Activated CD4-positive, alpha-beta T cell treated with anti-CD3 and anti-CD28 coated beads, Interleukin-2, amount 50 U/mL, for 16 hours (primary cell): ENCODE results near the gene ZNF772.

Experiments
- DNase-seq: peaks from one replicate; pipeline ENCODE4 v3.0.0-alpha.2; 2020

ZNF772 gene

DNA sequence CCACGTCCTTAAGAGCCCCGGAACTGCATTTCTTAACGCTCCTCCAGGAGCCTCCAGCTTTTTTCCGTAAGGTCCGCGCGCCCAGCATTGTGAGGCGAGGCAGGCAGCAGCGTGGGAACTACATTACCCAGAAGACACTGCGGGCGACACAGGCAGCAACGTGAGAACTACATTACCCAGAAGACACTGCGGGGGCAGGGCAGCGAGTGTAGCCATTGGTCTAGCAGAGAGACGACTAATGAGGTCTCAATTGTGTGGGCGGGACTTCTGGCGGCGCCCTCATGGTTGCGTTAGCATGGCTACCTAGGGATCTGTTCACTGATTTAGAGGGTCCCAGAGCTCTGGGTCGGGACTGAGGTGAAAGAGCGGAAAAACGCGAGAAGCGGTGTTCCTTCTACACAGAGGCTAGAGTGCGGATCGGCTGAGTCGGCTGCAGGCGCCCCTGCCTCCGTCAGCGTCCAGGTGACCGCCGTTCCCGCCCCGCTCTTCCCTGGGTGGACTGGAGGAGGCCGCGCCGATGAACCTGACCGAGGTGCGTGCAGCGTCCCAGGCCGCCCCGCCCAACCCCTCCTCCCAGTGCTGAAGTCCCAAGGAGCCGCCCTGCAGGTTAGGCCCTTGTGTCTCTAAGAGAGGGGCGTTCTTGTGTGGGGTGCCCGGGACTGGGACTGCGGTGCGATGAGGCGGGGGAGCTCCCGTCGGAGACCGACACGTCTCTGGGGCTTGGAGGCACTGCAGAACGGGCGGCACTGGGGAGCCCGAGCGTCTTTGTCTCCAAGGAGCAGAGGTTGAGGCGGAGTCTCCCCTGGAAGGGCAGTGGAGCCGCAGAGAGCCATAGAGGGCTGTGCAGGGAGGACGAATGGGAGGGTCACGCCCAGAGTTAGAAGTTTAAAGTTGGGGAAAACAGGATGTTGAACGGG, 42.0 kb downstream of the ZNF772 start, which contains the start of gene ZNF749:
ZNF749 (plus strand) TSS at position 264 of the 917 bp plus-strand sequence; CDS start at position 518, 254 bp downstream.
- peak; percentile 99 for DNase-seq

DNA sequence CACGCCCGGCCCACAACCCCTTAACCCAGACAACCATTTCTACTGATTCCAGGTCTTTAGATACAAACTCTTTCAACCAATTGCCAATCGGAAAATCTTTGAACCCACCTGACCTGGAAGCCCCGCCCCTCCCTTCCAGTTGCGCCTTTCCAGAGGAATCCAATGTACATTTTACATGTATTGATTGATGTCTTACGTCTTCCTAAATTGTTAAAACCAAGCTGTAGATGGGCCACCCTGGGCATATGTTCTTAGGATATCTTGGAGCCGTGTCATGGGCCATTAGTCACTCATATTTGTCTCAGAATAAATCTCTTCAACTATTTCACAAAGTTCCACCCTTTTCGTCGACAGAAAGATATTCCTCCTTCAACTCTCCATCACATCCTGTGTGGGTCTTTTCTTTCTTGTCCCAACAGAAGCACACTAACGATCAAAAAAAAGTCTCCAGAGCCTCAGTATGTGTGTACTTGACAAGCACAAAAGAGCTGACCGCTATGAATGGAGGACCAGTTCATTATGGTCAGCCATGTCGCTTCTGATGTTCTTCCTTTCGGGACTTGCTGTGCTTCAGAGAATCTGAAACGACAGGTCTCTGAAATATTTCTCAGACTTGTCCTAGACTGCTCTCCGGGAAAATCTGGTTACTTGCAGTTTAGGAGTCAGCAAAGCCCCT, 42.8 kb downstream of the ZNF772 start:
- no peak for DNase-seq

DNA sequence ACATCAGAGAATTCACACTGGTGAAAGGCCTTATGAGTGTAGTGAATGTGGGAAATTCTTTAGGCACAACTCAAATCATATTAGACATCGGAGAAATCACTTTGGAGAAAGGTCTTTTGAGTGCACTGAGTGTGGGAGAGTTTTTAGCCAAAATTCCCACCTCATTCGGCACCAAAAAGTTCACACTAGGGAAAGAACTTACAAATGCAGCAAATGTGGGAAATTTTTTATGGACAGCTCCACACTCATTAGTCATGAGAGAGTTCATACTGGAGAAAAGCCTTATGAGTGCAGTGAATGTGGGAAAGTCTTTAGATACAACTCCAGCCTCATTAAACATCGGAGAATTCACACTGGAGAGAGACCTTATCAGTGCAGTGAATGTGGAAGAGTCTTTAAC, 56.3 kb downstream of the ZNF772 start:
- DNase-seq: no peak

DNA sequence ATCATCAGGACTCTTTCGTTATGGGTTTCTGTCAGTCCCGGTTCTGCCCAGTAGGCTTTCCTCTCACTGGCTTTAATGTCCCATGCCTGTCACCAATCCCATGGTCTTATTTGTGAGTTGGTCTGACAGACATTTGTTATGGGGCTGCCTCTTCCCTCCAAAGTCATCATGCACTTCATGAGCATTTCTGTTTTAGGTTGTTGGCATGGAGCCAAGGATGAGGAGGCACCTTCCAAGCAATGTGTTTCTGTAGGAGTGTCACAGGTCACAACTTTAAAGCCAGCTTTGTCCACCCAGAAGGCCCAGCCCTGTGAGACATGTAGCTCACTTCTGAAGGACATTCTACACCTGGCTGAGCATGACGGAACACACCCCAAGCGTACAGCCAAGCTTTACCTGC, 57.9 kb downstream of the ZNF772 start:
- no peak for DNase-seq
